Peyer's patch (tissue), 4 donors: ENCODE results near the gene PLIN5. TPM values are rescaled to one million over a fixed set of nuclear protein-coding genes. Genes with fewer than 3 reads are reported as not detected.

Source experiments
- DNase-seq, 3 donors: peaks; one replicate each; pipeline ENCODE4 v3.0.0-alpha.2; 2017 to 2019
- H3K27ac ChIP-seq, 4 donors: fragments of 200-600 bp; sonication (generic); one replicate each; pipeline ENCODE4 v1.5.1; 2016 to 2019
- H3K27me3 ChIP-seq, 2 donors: fragments of 200-600 bp; sonication (generic); one replicate each; pipeline ENCODE4 v1.5.1; 2019
- H3K36me3 ChIP-seq, 3 donors: fragments of 200-600 bp; sonication (generic); one replicate each; pipeline ENCODE4 v1.5.1; 2016 to 2019
- H3K4me1 ChIP-seq, 4 donors: fragments of 200-600 bp; sonication (generic); one replicate each; pipeline ENCODE4 v1.5.1; 2016 to 2019
- H3K4me3 ChIP-seq, 4 donors: fragments of 200-600 bp; sonication (generic); 1 replicate in 3 of 4; 2 replicates in 1 of 4; pipeline ENCODE4 v1.5.1; 2016 to 2019; ENCODE audit warnings: mild to moderate bottlenecking in 1 of 4
- H3K9me3 ChIP-seq, 4 donors: fragments of 200-600 bp; sonication (generic); one replicate each; pipeline ENCODE4 v1.5.1; 2016 to 2019; ENCODE audit warnings: mild to moderate bottlenecking in 1 of 4
- POLR2A ChIP-seq, 2 donors: fragments of 450-650 bp; IDR thresholded peaks; one replicate each; pipeline ENCODE4 v1.5.1; 2017; ENCODE audit warnings: antibody characterized with exemption in 2 of 2, mild to moderate bottlenecking in 2 of 2, moderate library complexity in 2 of 2
- total RNA-seq, 4 donors: library from RNA; depleted of rRNA; stranded (reverse); fragments of >200 nt; gene quantifications; one replicate each; pipeline ENCODE4 v1.1.0, GENCODE V29; 2016
- TF ChIP-seq, protein P1 (sequence below), 6 experiments: fragments of 450-650 bp in 4 of 6; fragments of 200-600 bp in 2 of 6; sonication (generic) in 1 of 6; IDR thresholded peaks; one replicate each; pipeline ENCODE4 v1.5.1; 2017 to 2019; ENCODE audit warnings: antibody characterized with exemption in 6 of 6, mild to moderate bottlenecking in 3 of 6, moderate library complexity in 1 of 6

PLIN5 gene
- total RNA-seq, 4 donors from 2014 or later: 2.1 to 3.2 TPM; not detected in 2

DNA sequence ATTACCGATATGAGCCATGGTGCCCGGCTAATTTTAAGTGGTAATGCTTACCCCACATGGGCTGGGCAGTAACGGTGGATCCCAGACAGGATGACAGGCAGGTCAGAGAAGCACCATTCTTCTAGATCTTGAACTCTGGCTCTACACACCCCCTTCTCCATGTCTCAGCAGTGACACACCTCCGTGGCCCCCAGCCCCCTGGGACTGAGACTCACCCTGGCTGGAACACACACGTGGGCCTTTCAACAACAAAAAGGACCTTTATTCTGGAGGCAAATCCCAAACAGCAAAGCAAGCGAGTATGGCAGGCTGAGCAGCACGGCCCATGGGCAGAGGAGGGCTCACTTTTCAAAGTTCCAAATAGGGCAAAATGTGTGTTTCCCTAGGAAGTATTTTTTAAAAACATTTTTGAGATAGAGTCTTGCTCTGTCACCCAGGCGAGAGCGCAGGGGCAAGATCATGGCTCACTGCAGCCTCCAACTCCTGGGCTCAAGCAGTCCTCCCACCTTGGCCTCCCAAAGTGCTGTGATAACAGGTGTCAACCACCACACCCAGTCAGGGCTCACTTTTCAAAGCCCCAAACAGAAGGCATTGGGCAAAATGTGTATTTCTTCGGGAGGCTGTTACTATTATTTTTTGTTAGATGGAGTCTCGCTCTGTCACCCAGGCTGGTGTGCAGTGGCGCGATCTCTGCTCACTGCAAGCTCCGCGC lies 12.6 kb downstream of the PLIN5 start:
- Histone ChIP-seq H3K9me3 (no peaks in the 10 kb centered on the region), H3K4me1 (peaks cover 0 to 7% (median 0%) of the 10 kb centered on the region in 4 donors), H3K36me3 (no peaks in the 10 kb centered on the region), H3K27me3 (no peaks in the 10 kb centered on the region), H3K27ac (no peak overlapping the region), H3K4me3 (no peak overlapping the region)
- DNase-seq: no peak
- TF ChIP-seq POLR2A (IDR thresholded peaks at IDR 0.05): no peak
- TF ChIP-seq, protein P1, sequence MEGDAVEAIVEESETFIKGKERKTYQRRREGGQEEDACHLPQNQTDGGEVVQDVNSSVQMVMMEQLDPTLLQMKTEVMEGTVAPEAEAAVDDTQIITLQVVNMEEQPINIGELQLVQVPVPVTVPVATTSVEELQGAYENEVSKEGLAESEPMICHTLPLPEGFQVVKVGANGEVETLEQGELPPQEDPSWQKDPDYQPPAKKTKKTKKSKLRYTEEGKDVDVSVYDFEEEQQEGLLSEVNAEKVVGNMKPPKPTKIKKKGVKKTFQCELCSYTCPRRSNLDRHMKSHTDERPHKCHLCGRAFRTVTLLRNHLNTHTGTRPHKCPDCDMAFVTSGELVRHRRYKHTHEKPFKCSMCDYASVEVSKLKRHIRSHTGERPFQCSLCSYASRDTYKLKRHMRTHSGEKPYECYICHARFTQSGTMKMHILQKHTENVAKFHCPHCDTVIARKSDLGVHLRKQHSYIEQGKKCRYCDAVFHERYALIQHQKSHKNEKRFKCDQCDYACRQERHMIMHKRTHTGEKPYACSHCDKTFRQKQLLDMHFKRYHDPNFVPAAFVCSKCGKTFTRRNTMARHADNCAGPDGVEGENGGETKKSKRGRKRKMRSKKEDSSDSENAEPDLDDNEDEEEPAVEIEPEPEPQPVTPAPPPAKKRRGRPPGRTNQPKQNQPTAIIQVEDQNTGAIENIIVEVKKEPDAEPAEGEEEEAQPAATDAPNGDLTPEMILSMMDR (IDR thresholded peaks at IDR 0.05): no peak

DNA sequence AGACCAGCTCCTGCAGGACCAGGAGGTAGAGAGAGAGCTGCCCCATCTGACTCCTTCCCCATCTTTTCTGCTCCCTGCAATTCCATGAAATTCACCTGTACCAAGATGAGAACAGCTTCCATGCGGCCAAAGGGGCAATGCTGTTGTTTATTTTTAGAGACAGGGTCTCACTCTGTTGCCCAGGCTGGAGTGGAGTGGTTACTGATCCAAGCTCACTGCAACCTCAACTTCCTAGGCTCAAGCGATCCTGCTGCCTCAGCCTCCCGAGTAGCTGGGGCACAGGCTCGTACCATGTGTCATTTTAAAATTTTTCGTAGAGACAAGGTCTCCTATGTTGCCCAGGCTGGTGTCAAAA lies 13.2 kb downstream of the PLIN5 start:
- H3K4me3 ChIP-seq: no peak overlapping the region

DNA sequence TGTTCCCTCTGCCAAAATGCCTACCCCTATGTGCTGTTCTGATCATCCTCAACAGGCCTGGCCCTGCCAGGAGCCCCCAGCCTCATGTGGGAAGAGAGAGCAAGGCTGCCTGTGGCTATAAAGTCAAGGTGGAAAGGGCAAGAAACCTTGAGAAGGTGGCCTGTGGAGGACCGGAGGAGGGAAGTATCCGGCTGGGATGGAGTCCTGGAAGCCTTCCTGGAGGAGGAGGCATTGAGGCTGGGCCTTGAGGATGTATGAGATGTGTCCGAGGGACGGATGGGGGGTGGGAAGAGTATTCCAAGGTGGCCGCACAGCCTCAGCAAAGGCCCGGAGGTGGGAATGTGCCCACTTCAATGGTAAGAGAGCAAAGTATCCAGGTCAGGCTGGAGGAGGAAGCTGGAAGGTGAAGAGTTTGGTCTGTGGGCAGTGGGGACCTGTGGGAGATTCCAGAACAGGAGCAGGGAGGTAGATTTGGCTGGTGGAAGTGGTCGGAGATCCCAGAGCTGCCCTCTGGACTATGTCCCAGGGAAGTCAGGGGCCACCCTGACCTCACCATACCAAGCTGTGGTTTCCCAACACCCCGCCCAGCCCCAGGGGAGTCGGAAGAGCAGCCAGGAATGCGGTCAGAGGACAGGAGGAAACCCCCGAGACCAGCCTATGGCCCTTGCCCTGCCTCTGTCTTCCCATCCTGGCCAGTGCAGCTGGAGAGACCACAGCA lies 13.7 kb downstream of the PLIN5 start:
- Histone ChIP-seq H3K4me3 (no peak overlapping the region), H3K27ac (no peak overlapping the region)
- TF ChIP-seq POLR2A (IDR thresholded peaks at IDR 0.05): no peak
- TF ChIP-seq, protein P1 (IDR thresholded peaks at IDR 0.05): no peak

More for the DNA sequence above, 13.2 kb downstream of the PLIN5 start:
- DNase-seq: no peak
- no peaks in the 10 kb centered on the region for H3K36me3 ChIP-seq
- no peaks in the 10 kb centered on the region for H3K27me3 ChIP-seq
- peaks cover 0 to 7% (median 0%) of the 10 kb centered on the region in 4 donors for H3K4me1 ChIP-seq
- TF ChIP-seq, protein P1 (IDR thresholded peaks at IDR 0.05): no peak
- TF ChIP-seq POLR2A (IDR thresholded peaks at IDR 0.05): no peak
- H3K9me3 ChIP-seq: no peaks in the 10 kb centered on the region
- H3K27ac ChIP-seq: no peak overlapping the region

DNA sequence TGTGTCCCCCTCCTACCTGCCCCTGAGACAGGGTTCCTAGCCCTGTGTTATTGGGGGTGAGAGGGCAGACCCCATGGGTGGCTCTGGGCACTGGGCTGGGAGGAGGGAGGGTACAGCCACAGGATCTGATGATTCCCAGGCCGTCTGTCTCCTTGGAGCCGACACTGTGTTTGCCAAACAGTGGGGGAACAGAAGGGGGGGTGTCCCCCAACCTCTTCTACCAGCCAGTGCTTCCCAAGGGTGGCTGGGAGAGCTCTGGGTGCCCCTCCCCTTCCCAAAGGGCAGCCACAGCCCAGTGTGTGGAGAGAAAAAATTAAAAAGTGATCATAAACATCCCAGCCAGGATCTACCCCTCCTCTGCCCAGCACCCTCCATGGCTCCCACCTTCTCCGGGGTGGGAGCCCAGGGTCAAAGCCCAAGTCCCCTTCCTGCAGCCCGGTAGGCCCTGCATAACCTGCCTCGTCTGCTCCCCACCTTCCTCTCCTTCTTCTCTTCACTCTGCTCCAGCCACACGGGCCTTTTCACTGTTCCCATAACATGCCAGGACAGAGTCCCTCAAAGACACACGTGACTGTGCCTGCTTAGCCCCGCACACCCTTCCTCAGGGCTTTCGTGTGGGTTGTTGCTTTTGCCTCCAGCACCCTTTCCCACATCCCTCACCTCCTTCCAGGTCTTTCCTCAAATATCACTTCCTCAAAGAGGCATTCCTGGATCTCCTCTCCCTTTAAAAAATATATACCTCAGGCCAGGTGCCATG lies 15.3 kb downstream of the PLIN5 start:
- TF ChIP-seq POLR2A (IDR thresholded peaks at IDR 0.05): no peak
- TF ChIP-seq, protein P1 (IDR thresholded peaks at IDR 0.05): no peak
- H3K27ac ChIP-seq: peak overlapping the region in 2 of 4 donors; percentile 25 to 82
- no peak for DNase-seq

More for the DNA sequence above, 13.7 kb downstream of the PLIN5 start:
- Histone ChIP-seq H3K27me3 (no peaks in the 10 kb centered on the region), H3K36me3 (no peaks in the 10 kb centered on the region), H3K4me1 (peaks cover 0 to 7% (median 0%) of the 10 kb centered on the region in 4 donors), H3K9me3 (no peaks in the 10 kb centered on the region)
- DNase-seq: no peak

DNA sequence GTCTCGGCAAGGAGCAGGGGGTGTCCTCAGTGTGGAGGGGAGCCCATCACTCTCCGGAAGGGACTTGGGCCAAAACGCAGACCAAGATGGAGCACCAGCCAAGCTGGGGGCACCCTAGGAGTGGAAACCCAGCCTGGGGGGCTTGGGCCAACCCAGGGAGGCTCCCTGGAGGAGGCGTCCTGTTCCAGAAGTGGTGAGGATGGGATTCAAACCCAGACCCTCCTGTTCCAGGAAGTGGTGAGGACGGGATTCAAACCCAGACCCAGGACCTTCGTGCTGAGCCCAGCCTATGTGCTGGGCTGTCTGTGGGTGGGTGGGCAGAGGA lies 15.9 kb downstream of the PLIN5 start:
- Histone ChIP-seq H3K9me3 (no peaks in the 10 kb centered on the region), H3K27ac (peak overlapping the region in 2 of 4 donors; percentile 25 to 82), H3K4me3 (peak overlapping the region in 1 of 4 donors; percentile 39), H3K27me3 (no peaks in the 10 kb centered on the region), H3K4me1 (peaks cover 0 to 7% (median 0%) of the 10 kb centered on the region in 4 donors), H3K36me3 (no peaks in the 10 kb centered on the region)
- TF ChIP-seq, protein P1 (IDR thresholded peaks at IDR 0.05): no peak
- no peak for TF ChIP-seq POLR2A (IDR thresholded peaks at IDR 0.05)
- no peak for DNase-seq

More for the DNA sequence above, 15.3 kb downstream of the PLIN5 start:
- no peaks in the 10 kb centered on the region for H3K27me3 ChIP-seq
- peaks cover 0 to 7% (median 0%) of the 10 kb centered on the region in 4 donors for H3K4me1 ChIP-seq
- H3K9me3 ChIP-seq: no peaks in the 10 kb centered on the region
- no peak overlapping the region for H3K4me3 ChIP-seq
- H3K36me3 ChIP-seq: no peaks in the 10 kb centered on the region
